GM19351 (cell line): ENCODE data around the gene P2RX4.
"Not testable (repeated sequence)": the region's sequence is repeated elsewhere in the genome, so short reads cannot be mapped to it uniquely, and the experiment has no call there.

ENCODE experiments used
- ATAC-seq: cut with Tn5 transposase; IDR thresholded peaks from one replicate; pipeline ENCODE4 v1.9.1; 2021; ENCODE audit warnings: mild to moderate bottlenecking, moderate library complexity; ENCODE audit not compliant: unreplicated experiment

Gene P2RX4

GRCh38 chr12:121240484-121241101, 30.7 kb downstream of the P2RX4 start:
- ATAC-seq, result no peak

GRCh38 chr12:121241156-121241970, 31.4 kb downstream of the P2RX4 start:
- ATAC-seq, result no peak

DNA sequence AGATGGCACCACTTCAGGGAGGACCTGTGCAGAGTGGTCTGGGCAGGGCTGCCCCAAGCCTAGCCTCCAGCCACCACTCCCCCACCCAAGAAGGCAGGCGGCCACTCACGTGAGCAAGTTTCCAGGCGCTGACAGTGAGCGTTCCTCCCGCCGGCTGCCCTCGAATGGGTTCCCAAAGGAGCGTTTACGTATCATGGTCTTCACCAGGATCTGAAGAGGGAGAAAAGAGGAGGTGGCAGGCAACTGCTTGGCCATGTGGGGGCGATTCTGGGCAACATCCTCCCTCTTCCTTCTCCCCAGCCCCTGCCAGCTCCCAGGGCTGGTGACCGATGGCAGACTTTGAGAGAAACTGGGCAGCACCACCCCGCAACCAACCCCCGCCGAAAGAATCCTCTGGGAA, 35.1 kb downstream of the P2RX4 start:
- ATAC-seq, result no peak

GRCh38 chr12:121245951-121246350, 36.0 kb downstream of the P2RX4 start:
- ATAC-seq, result no peak

DNA sequence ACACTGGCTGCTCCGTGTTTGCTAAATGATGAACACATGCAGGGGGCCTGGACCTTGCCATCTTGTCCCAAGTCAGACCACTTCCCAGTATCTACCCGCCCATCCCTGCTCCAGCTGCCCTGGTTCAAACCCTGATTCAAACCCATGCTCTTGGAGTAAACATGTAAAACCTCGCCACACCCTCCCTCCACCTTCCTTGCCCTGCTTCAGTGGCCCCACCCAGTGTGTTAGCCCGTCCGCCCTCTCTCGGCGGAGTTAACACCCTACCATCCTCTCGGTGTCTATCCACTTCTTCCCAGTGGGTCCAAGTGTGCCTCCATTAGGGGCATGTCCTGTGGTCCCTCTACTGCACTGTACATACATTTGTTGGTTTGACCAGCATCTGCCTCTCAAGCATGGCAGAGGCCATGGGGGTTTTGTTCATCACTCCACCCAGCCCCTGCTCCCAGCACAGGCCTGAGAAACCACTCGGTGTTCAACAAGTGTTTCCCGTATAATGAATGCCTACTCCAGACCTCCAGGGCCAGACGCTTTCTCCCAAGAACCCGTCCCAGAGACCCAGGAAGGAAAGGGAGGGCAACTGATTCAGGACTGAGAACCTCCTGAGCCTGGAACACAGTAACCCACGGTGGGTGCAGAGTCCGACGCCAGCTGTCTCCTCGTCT, 37.1 kb downstream of the P2RX4 start:
- no peak for ATAC-seq

DNA sequence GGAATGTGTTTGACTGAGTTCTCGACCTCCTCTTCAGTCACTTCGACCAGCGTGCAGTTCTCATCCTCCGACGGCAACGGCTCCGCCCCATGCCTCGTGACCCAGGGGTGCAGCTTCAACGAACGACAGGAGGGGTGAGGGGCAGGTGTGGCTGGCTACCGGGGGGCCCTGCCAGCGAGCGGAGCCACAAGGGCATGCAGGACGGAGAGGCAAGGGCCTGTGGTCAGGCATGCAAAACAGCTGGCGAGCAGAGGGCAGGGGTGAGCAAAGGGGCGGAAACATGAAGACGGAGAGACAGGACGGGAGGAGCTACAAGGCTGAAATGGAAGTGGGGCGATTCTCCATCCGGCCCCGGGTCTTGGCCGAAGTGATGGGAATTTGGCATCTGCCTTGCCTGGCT, 38.7 kb downstream of the P2RX4 start:
- ATAC-seq, result peak; percentile 91

- no peak for ATAC-seq
Measured at GRCh38 chr12:121250359-121250758, 40.4 kb downstream of the P2RX4 start.

DNA sequence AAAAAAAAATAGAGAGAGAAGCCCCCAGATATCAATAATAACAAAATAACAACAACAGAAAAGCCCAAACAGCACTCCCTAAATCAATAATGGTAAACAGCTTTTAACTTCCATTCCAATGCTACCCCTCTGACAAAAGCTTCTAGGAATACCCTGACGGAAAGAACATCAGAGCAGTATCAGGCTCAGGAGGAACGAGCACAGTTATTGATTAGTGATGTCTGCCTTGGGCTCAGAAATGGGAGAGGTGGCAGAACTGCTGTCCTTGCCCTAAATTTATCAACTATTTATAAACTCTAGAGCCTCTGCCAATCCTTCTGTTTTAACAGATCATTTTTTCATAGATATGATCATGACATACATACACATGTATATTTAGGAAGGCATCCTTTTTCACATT, 41.9 kb downstream of the P2RX4 start:
- ATAC-seq, result no peak

- ATAC-seq, result no peak
Measured at GRCh38 chr12:121252712-121253345, 42.9 kb downstream of the P2RX4 start.

DNA sequence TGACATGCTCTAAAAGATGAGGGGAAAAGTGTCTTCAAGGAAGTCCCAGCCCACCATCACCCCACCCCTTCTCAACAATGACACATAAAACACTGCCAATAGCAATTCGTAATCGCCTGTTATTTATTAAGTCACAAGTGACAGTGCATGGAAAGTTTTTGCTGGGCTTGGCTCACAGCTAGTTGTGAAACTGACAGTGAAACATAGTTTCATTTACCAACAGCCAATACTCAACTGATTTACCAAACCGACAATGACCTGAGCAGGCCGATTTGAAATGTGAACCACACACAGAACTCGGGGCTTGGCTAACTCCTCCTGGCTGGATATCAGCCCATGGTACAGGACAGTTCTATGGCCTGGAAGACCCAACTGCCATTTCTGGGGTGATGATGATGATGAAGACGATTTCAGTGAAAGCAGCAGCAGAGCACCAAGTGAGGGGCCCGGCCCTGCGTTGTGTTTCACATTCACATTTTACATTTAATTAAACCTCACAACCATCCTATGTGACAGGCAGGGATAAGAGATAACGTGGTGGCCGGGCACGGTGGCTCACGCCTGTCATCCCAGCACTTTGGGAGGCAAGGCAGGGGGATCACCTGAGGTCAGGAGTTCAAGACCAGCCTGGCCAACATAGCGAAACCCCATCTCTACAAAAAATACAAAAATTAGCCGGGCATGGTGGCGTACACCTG, 43.9 kb downstream of the P2RX4 start:
- no peak for ATAC-seq

GRCh38 chr12:121255433-121255832, 45.5 kb downstream of the P2RX4 start:
- no peak for ATAC-seq

- not testable (repeated sequence) for ATAC-seq
Measured at GRCh38 chr12:121257704-121258449, 47.9 kb downstream of the P2RX4 start.

DNA sequence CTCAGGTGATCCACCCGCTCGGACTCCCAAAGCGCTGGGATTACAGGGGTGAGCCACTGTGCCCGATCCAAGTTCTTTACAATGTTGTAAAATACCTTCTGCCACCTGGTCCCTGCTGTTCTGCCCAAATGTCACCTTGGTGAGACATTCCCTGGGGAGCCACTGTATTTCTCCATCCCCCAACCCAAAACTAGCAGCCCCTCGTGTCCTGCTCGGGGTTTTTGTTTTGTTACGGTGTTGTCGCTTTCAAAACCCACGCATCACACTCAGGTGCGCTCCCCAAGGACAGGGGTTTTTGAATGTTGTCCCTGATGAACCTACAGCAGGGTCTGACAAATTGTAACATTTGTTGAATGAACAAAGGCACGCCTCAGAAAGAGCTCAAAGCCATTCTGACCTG, 49.1 kb downstream of the P2RX4 start:
- ATAC-seq, result no peak

- no peak for ATAC-seq
Measured at GRCh38 chr12:121260091-121260490, 50.2 kb downstream of the P2RX4 start.

DNA sequence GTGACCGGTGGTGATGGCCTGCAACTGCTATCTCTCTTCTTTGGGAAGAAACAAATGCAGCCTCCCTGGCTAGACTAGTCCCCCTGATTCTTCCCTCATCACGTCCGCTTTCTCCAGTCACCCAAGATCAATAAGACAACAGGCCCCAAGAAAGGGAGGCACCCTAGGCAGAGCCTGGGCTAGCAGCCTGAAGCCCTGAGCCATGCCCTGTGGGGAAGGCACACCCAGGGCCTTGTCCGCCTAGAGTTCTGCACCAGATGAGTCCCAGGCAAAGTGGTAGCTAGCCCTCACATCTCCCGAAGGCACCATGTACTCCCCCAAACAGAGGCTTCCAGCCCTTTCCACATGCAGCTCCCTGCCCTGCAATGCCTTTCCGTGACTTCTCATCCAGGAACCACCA, 51.5 kb downstream of the P2RX4 start:
- no peak for ATAC-seq

GRCh38 chr12:121263206-121263935, 53.4 kb downstream of the P2RX4 start:
- ATAC-seq, result no peak

GRCh38 chr12:121264135-121264534, 54.2 kb downstream of the P2RX4 start:
- ATAC-seq, result no peak

DNA sequence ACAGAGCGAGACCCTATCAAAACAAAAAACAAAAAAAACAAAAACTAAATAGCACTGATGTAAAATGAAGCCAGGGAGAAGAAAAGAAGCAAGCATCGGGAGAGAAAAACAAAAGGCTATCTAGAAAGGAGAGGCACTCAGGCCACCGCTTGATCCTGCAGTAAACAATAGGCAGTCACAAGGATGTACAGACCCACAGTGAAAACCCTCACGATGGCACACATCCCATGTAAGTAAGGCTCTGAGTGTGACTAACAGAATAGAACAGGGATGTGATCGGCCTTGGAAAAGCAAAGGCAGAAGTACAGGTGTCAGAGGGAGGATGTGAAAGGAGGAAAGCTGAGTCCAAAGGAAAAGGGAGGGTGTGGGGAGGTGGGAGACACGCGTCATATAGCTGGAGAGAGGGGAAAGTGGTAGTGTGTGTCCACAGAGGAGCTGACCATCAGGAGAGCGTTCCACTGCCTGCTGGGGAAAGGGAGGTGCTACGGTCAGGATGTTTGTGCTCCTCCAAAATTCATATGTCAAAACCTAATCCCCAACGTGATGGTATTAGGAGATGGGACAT, 55.1 kb downstream of the P2RX4 start:
- ATAC-seq, result no peak

DNA sequence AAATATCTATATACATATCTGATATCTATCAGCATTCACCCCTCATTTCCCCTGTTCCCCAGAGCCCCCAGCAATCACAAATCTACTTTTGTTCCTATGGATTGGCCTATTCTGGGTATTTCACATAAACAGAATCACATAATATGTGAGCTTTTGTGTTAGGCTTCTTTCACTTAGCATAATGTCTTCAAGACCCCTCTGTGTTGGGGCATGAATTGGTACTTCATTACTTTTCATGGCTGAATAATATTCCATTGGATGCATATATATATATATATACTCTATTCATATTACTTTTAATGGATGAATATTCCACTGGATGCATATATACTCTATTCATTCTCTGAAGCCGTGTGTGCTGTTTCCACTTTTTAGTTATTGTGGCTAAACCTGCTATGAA, 57.9 kb downstream of the P2RX4 start:
- ATAC-seq, result no peak
